A549 (cell line): ENCODE measurements around the gene MGLL. TPM values are rescaled to one million over a fixed set of nuclear protein-coding genes. Genes with fewer than 3 reads are reported as not detected.

ENCODE experiments used
- ATAC-seq, 2 experiments: fragments of 200-7000 bp in 1 of 2; fragments of >200 bp in 1 of 2; cut with Nextera tagmentation in 1 of 2; cut with Tn5 transposase in 1 of 2; 3 replicates each; pipeline versions ENCODE4 v1.8.0 to v1.9.1; 2018 to 2020; ENCODE audit warnings: mild to moderate bottlenecking in 1 of 2, moderate library complexity in 1 of 2
- CTCF ChIA-PET: fragments of 300-600 bp; sonication (Branson Sonifier 250); formaldehyde crosslinking; extraction: SDS; loops from one replicate; lab custom pipeline; 2021; ENCODE audit warnings: antibody characterized with exemption, inconsistent platforms; lab: Yijun Ruan, JAX
- POLR2A ChIA-PET: fragments of 350-600 bp; formaldehyde crosslinking; extraction: SDS; loops from one replicate; lab custom pipeline; 2021; ENCODE audit warnings: antibody characterized with exemption, inconsistent platforms; lab: Yijun Ruan, JAX
- DNase-seq, 2 experiments: peaks; one replicate each; pipeline versions ENCODE4 v3.0.0 to v3.0.0-alpha.2; 2011 to 2016; ENCODE audit warnings: low read depth in 1 of 2, low spot score in 1 of 2
- FAIRE-seq: peaks from 2 replicates; lab custom pipeline; 2011; peaks lifted over from hg19 to GRCh38; lab: Jason Lieb, UNC
- H3K27ac ChIP-seq, 2 experiments: fragments of >200 bp; sonication (Bioruptor Twin); formaldehyde crosslinking; 3 replicates each; pipeline ENCODE4 v1.5.1; 2016 to 2017
- H3K4me1 ChIP-seq: fragments of >200 bp; sonication (Bioruptor Twin); formaldehyde crosslinking; 3 replicates; pipeline ENCODE4 v1.6.1; 2016
- H3K4me2 ChIP-seq: fragments of >200 bp; sonication (Bioruptor Twin); formaldehyde crosslinking; 3 replicates; pipeline ENCODE4 v1.6.1; 2016
- H3K4me3 ChIP-seq: fragments of >200 bp; sonication (Bioruptor Twin); formaldehyde crosslinking; 3 replicates; pipeline ENCODE4 v1.5.1; 2016
- H3K9me3 ChIP-seq: fragments of >200 bp; sonication (Bioruptor Twin); formaldehyde crosslinking; 3 replicates; pipeline ENCODE4 v1.6.1; 2016
- BHLHE40 ChIP-seq: IDR thresholded peaks from 2 replicates; pipeline ENCODE4 v1.6.1; 2012; ENCODE audit warnings: low read depth, low read length, inconsistent platforms
- CBX8 ChIP-seq: fragments of 200-600 bp; sonication (generic); IDR thresholded peaks from 2 replicates; pipeline ENCODE4 v1.6.1; 2016
- EHMT2 ChIP-seq: fragments of 200-600 bp; sonication (generic); IDR thresholded peaks from 2 replicates; pipeline ENCODE4 v1.6.1; 2016; ENCODE audit warnings: antibody characterized with exemption, low read depth, mild to moderate bottlenecking, moderate library complexity
- EP300 ChIP-seq, 2 experiments: fragments of >200 bp; sonication (Bioruptor Twin); formaldehyde crosslinking; IDR thresholded peaks; 2 replicates in 1 of 2; 3 replicates in 1 of 2; pipeline ENCODE4 v1.6.1; 2016 to 2017
- ESRRA ChIP-seq: fragments of 150-350 bp; IDR thresholded peaks from 2 replicates; pipeline ENCODE4 v1.6.1; 2014; ENCODE audit warnings: mild to moderate bottlenecking, low read length, borderline replicate concordance
- HEYL ChIP-seq: fragments of 250-450 bp; sonication (Bioruptor Pico); IDR thresholded peaks from 2 replicates; pipeline ENCODE4 v1.8.0; 2021; ENCODE audit warnings: mild to moderate bottlenecking, moderate library complexity
- KDM5A ChIP-seq: fragments of 200-600 bp; sonication (generic); IDR thresholded peaks from 2 replicates; pipeline ENCODE4 v1.6.1; 2016; ENCODE audit warnings: antibody characterized with exemption, mild to moderate bottlenecking
- MAZ ChIP-seq: fragments of 150-350 bp; IDR thresholded peaks from 2 replicates; pipeline ENCODE4 v1.6.1; 2014; ENCODE audit warnings: antibody characterized with exemption, low read depth, low read length, borderline replicate concordance
- NFE2L2 ChIP-seq: fragments of 150-350 bp; conservative IDR thresholded peaks from 2 replicates; pipeline ENCODE4 v1.6.1; 2014; ENCODE audit warnings: low read length
- RAD21 ChIP-seq, 2 experiments: fragments of >200 bp in 1 of 2; sonication (Bioruptor Twin) in 1 of 2; formaldehyde crosslinking in 1 of 2; IDR thresholded peaks in 1 of 2; conservative IDR thresholded peaks in 1 of 2; 2 replicates in 1 of 2; 3 replicates in 1 of 2; pipeline ENCODE4 v1.6.1; 2012 to 2018; ENCODE audit warnings: inconsistent platforms in 1 of 2
- SMC3 ChIP-seq: fragments of >200 bp; sonication (Bioruptor Twin); formaldehyde crosslinking; IDR thresholded peaks from 3 replicates; pipeline ENCODE4 v1.6.1; 2018; ENCODE audit warnings: inconsistent platforms
- TFCP2L1 ChIP-seq: fragments of 250-450 bp; sonication (Bioruptor Pico); IDR thresholded peaks from 2 replicates; pipeline ENCODE4 v1.5.0; 2021; ENCODE audit warnings: mild to moderate bottlenecking
- ZFP36 ChIP-seq: fragments of 450-650 bp; IDR thresholded peaks from 2 replicates; pipeline ENCODE4 v1.6.1; 2014; ENCODE audit warnings: borderline replicate concordance; ENCODE audit not compliant: partially characterized antibody
- WGBS: methylation state at CpG from one replicate; pipeline ENCODE4 v1.1.6; 2017; ENCODE audit errors: missing lambda C conversion rate; 5-methylcytosine and 5-hydroxymethylcytosine counted together
- polyA plus RNA-seq, 4 experiments: library from polyadenylated mRNA; depleted of rRNA in 3 of 4; stranded (reverse); fragments of >200 nt; fragmentation: RNase III in 1 of 4; extraction: RNeasy Plus Mini Kit Qiagen cat#74134 plus additional on column Dnase treatment in 1 of 4; gene quantifications; 2 replicates in 3 of 4; 3 replicates in 1 of 4; pipeline ENCODE4 v1.2.3, GENCODE V29; 2011 to 2017
- TF ChIP-seq, protein P1 (sequence below): IDR thresholded peaks from 2 replicates; pipeline ENCODE4 v1.6.1; 2012; ENCODE audit warnings: low read depth, borderline replicate concordance
- TF ChIP-seq, protein P2 (sequence below): fragments of 200-600 bp; sonication (generic); IDR thresholded peaks from 2 replicates; pipeline ENCODE4 v1.6.1; 2016; ENCODE audit warnings: antibody characterized with exemption, mild to moderate bottlenecking, moderate library complexity
- TF ChIP-seq, protein P3 (sequence below): fragments of 250-450 bp; sonication (Bioruptor Pico); IDR thresholded peaks from 2 replicates; pipeline ENCODE4 v1.5.0; 2020; ENCODE audit warnings: low read depth, mild to moderate bottlenecking, moderate library complexity
- TF ChIP-seq, protein P4 (sequence below): IDR thresholded peaks from 2 replicates; pipeline ENCODE4 v1.6.1; 2012

Gene MGLL
- polyA plus RNA-seq, 2 of the 4 experiments (the other 2 are of a cell fraction), result 38.5 to 41.5 TPM

DNA sequence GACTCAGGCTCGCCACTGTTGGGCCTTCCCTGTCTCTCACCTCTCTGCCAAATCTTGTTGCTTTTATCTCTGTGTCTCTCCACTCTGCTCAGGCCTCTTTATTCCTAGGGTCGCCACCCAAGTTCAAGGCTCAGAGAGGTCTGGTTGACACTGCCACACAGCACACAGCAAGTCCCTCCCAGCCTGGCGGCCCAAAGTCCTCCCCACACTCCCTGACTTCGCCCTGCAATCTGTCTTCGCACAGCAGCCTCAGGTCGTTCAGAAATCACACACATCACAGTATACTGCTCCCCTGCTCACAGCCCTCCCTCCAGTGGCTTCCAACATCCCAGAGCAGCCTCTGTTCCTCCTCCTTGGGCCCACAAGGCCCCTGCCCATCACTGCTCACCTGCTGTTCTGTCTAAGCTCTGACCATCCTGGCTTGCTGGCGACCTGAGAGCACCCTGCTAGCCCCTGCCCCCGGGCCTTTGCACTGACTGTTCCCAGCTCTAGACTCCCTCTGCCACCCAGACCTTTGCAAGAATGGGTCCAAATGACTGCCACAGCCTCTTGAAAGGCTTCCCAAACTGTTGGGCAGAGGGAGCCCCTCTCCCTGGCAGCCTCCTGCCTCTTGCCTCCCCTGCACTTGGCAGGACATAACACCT is 48.4 kb downstream of the MGLL start:
- ATAC-seq, result no peak
- no peak for FAIRE-seq
- no peak overlapping the region for H3K4me2 ChIP-seq
- POLR2A ChIA-PET, result no interaction called here
- no peak overlapping the region for H3K4me3 ChIP-seq
- peaks cover 16% of the 10 kb centered on the region; the same call in 2 of the 3 replicates for H3K9me3 ChIP-seq
- H3K4me1 ChIP-seq, result peaks cover 24% of the 10 kb centered on the region
- TF ChIP-seq, protein P1, sequence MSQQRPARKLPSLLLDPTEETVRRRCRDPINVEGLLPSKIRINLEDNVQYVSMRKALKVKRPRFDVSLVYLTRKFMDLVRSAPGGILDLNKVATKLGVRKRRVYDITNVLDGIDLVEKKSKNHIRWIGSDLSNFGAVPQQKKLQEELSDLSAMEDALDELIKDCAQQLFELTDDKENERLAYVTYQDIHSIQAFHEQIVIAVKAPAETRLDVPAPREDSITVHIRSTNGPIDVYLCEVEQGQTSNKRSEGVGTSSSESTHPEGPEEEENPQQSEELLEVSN, result no peak
- no peak for TF ChIP-seq KDM5A
- TF ChIP-seq, protein P2, sequence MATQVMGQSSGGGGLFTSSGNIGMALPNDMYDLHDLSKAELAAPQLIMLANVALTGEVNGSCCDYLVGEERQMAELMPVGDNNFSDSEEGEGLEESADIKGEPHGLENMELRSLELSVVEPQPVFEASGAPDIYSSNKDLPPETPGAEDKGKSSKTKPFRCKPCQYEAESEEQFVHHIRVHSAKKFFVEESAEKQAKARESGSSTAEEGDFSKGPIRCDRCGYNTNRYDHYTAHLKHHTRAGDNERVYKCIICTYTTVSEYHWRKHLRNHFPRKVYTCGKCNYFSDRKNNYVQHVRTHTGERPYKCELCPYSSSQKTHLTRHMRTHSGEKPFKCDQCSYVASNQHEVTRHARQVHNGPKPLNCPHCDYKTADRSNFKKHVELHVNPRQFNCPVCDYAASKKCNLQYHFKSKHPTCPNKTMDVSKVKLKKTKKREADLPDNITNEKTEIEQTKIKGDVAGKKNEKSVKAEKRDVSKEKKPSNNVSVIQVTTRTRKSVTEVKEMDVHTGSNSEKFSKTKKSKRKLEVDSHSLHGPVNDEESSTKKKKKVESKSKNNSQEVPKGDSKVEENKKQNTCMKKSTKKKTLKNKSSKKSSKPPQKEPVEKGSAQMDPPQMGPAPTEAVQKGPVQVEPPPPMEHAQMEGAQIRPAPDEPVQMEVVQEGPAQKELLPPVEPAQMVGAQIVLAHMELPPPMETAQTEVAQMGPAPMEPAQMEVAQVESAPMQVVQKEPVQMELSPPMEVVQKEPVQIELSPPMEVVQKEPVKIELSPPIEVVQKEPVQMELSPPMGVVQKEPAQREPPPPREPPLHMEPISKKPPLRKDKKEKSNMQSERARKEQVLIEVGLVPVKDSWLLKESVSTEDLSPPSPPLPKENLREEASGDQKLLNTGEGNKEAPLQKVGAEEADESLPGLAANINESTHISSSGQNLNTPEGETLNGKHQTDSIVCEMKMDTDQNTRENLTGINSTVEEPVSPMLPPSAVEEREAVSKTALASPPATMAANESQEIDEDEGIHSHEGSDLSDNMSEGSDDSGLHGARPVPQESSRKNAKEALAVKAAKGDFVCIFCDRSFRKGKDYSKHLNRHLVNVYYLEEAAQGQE, result no peak
- TF ChIP-seq, protein P3, sequence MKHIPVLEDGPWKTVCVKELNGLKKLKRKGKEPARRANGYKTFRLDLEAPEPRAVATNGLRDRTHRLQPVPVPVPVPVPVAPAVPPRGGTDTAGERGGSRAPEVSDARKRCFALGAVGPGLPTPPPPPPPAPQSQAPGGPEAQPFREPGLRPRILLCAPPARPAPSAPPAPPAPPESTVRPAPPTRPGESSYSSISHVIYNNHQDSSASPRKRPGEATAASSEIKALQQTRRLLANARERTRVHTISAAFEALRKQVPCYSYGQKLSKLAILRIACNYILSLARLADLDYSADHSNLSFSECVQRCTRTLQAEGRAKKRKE (CRISPR knock-in tag), result no peak
- TF ChIP-seq MAZ, result no peak
- CTCF ChIA-PET, result no interaction called here
- H3K27ac ChIP-seq, result peak overlapping the region in 1 of 2 experiments; percentile 29; a peak in 2 of 6 replicates
- 93% methylated on average over 6 of the region's 8 CpGs for whole genome bisulfite sequencing
- no peak for DNase-seq

DNA sequence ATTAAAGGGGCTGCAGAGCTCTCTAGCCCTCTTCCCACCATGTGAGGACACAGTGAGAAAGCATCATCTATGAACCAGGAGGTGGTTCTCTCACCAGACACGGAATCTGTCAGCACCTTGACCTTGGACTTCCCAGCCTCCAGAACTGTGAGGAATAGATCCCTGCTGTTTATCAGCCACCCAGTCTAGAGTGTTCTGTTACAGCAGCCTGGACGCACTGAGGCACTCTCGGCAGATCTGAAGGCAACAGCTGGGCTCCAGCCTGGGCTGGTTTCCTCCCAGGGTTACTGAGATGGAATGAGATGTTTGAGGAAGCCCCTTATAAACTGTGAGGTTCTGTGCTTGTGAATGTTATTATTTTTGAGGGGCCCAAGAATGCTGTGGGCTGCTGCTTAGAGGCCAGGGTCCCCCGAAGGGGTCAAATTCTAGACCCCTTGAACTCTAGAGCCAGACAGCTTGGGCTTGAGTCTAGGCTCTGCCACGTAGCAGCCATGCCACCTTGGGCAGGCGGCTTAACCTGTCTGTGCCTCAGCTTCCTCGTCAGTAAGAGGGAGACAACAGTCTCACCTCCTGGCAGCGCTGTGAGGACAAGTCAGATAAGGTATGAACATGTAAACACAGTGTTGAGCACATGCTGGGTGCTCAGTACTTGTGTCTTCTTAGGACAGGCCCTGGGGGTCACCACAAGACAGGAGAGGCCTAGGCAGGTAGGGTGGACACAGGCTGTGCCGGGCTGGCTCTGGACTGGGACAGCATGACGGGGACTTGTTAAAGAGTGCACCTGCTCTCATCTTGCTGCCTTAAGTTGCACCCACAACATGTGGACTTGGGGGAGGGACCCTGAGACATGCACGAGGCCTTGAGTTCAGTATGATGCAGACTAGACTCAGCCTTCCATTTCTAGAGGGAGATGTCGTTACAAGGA is 49.2 kb downstream of the MGLL start:
- FAIRE-seq, result no peak

DNA sequence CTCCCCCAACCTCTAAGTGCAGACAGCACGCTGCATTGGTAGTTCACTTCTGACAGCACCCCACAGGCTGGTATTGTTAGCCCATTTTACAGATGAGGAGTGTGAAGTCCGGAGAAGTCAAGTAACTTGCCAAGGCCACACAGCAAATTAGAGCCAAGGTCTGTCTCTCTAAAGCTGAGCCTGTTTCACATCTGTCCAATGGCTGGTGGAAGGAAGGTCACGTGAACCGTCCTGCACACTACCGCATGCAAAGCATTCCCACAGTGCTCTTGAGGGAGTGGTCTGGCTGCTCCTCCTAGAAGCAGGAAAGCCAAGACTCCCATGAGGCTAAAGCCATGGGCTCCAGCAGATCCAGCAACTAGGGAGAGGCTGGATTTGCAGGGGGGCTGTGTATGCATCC is 50.0 kb downstream of the MGLL start:
- peaks cover 5% of the 10 kb centered on the region; the same call in 2 of the 3 replicates for H3K9me3 ChIP-seq
- peaks cover 38% of the 10 kb centered on the region for H3K4me1 ChIP-seq
- CTCF ChIA-PET, result no interaction called here
- POLR2A ChIA-PET, result no interaction called here
- DNase-seq (no peak), ATAC-seq (no peak), FAIRE-seq (no peak)
- TF ChIP-seq EHMT2 (no peak), RAD21 (conservative IDR thresholded peaks at IDR 0.05 in 1 of 2, IDR thresholded peaks at IDR 0.05 in 1 of 2) (no peak), BHLHE40 (no peak), HEYL (no peak), SMC3 (no peak)
- TF ChIP-seq, protein P4, sequence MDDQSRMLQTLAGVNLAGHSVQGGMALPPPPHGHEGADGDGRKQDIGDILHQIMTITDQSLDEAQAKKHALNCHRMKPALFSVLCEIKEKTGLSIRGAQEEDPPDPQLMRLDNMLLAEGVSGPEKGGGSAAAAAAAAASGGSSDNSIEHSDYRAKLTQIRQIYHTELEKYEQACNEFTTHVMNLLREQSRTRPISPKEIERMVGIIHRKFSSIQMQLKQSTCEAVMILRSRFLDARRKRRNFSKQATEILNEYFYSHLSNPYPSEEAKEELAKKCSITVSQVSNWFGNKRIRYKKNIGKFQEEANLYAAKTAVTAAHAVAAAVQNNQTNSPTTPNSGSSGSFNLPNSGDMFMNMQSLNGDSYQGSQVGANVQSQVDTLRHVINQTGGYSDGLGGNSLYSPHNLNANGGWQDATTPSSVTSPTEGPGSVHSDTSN, result no peak
- no peak overlapping the region for H3K27ac ChIP-seq
- WGBS, result 89% methylated on average over 5 of the region's 5 CpGs
- H3K4me2 ChIP-seq, result no peak overlapping the region
- no peak overlapping the region for H3K4me3 ChIP-seq

More for the DNA sequence above, 49.2 kb downstream of the MGLL start:
- H3K27ac ChIP-seq, result peak overlapping the region in 1 of 2 experiments; percentile 24; a peak in 1 of 6 replicates
- ATAC-seq, result no peak
- CTCF ChIA-PET, result no interaction called here
- no peak for TF ChIP-seq NFE2L2
- no peak for TF ChIP-seq TFCP2L1 (CRISPR knock-in tag)
- no peak for TF ChIP-seq ZFP36
- TF ChIP-seq, protein P4, result no peak
- TF ChIP-seq EHMT2, result no peak
- TF ChIP-seq CBX8, result no peak
- TF ChIP-seq ESRRA, result no peak
- no peak for TF ChIP-seq EP300 (IDR thresholded peaks at IDR 0.05)
- TF ChIP-seq, all 56 proteins: peak for 0
- Histone ChIP-seq H3K9me3 (peaks cover 13% of the 10 kb centered on the region; the same call in 2 of the 3 replicates), H3K4me1 (peaks cover 31% of the 10 kb centered on the region), H3K4me2 (no peak overlapping the region), H3K4me3 (no peak overlapping the region)
- WGBS, result 94% methylated on average over 11 of the region's 12 CpGs
- DNase-seq, result no peak
- POLR2A ChIA-PET, result no interaction called here
